T-helper 9 cell (primary cell): ENCODE results near the gene ADSS2.

ENCODE experiments used
- DNase-seq: peaks from one replicate; pipeline ENCODE4 v3.0.0-alpha.2; 2020

ADSS2 gene

DNA sequence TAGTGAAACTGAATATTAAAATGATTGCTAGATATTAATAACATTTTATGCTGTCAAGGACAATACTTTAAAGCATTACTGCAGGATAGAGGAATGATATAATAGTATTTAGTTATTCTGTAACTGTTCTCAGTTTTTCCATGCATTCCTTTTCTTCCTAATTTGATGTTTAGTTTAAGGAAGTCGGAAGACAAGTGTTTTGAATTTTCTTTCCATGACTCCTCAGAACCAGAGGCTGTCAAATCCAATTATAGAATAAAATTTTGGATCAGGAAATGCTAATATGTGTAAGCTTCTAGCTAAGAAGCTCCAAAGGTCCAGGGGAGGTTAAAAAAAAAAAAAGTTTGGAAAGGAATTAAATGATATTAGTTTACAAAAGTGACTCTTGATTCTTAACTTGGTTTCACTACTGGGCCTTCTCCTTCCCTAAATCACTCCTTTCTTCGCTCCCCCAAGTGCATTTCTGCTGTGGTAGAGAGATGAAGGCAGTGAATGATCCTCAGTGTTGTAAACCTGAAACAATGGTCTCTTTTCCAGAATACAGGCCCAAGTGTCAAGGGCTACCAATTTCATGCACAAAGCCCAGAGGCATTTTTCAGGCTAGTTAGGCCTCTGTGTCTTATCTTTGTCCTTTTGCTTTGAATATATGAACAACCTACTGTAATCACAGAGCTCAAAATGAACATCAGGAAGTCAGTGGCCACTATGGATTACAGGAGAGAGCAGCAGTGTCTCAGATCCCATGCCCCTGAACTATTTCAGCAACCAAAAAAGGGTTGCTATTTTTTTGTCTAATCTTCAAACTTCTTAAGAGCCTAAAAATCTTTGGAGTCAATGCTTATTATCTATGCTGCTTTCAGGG, 6.2 kb downstream of the ADSS2 start:
- no peak for DNase-seq

DNA sequence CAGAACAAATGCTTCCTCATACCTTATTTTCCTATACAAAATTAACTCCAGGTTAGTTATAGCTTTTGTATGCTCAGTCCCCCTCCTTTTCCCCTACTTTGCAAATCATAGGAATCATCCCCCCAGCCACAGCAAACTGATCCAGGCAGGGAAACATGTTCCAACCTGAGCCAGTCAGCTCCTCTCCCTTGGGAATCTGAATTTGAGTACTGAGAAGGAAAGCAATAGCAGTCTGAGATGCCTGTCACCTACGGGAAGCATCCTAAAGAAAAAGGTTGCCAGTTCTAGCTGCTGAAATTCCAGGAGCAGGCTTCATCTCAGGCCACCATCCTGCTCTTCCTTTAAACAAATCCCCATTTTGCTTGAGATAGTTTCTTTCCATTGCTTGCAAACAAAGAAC, 6.9 kb downstream of the ADSS2 start:
- DNase-seq: no peak

DNA sequence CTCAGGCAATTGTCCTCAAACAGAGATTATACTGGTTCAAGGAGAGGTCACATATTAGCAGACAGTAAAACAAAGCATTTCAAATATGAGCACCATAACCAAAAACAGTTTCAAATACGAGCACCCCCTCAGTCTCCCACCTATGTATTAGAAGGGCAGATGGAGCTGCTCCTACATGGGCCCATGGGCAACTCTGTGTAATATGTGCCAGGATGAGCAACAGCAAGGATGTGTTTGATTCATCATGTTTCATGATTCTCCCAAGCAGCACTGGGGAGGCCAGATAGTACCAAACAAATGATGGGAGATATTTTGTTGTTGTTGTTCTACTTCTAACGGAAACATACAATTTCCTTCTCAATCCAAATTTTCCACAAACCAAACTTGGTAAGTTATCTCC, 8.9 kb downstream of the ADSS2 start:
- DNase-seq: no peak

DNA sequence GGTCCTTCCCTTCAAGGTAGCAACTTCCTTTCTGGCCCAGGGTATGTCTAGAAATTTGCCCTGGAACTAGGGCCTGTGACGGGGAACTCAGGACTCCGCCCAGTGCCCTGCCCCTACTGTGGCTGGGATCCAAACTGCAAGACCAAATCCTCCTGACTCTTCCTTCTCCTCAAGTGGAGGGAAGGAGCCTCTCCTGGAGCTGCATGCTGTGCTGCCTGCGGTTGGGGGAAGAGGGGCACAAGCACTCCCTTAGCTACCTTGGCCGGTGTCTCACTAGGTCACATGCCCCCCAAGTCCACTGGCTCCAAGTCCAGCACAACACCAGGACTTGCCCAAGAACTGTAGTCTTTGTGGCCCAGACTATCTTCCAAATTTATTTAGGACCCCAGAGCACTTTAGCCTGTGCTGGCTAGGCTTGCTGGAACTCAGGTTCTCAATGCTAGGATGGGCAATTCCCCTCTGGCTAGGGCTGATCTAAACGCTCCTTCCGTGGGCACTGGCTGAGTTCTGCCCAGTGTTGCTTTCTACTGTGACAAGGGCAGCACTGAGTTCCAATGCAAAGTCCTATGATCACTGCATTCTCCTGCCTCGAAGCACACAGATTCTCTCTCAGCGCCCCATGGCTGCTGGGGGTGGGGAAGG, 12.2 kb downstream of the ADSS2 start:
- no peak for DNase-seq

DNA sequence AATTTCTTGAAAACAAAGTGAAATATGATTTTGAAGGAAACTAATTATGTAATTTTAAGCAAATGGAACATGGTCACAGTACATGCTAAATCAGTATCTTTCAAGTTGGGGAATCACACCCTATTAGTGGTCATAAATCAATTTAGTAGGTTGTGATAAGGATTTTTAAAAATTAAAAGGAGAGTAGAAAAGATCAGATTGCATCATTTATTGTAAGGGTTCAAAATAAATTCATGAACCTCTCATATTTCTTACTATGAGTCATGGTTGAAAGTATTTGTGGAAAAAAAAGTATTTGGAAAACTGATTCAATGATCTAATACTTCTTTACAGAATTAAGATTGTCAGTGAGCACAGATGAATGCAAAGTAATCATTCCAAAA, 14.6 kb downstream of the ADSS2 start:
- DNase-seq: no peak

DNA sequence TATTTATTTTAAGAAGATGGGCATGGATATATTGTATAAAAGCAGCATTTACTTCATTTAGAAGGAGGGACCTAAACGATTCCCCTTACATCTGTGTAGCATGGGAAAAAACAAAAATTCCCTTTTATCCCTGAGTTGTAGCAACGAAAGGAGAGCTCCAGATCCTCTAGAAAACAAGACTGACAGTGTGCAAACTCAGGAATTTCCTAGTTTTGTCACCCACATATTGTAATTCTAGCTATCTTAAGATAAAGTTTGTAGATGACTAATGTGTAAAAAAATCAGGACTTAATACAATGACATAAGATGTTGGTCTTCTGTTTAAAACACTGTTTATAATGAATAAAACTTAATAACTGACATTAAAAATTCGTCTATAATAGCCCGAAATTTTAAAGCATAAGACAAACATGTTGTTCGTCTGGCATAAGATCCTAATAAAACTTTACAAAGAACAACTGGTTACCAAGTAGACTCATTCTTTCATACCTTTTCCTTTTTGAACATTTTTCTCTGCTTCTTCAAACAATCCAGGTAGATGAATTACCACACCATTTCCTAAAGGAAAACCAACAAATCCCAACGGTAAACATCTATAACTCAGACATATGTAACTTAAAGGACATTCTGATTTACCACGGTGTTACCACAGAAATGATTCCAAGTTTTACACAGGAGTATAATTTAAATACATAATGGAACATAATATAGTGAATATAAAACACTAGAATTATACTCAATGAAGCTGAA, 15.2 kb downstream of the ADSS2 start:
- no peak for DNase-seq

DNA sequence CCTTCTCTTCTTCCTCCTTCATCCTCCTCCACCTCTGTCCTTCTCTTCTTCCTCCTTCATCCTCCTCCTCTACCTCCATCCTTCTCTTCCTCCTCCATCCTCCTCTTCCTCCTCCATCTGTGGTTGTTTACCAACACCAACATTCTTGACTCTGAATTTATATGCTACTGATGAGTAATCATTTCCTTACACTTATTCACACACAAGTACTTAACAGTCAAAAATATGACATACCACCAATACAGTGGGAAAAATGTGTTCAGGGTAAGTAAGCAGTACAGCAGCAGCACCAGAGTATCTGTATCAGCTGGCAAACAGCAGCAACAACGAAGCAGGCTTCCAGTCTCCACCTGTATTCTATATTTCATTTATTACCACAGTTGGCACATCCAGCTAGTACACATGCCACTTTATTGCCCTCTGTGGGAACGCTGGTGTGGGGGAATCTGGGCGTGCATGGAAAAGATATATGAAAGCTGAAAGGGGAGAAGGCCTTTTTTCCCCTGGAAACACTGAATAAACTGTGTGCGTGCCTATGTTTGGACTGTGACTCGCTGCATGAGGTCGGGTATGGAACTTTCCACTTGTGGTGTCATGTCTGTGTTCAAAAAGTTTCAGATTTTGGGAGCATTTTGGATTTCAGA, 16.0 kb downstream of the ADSS2 start:
- DNase-seq: no peak

DNA sequence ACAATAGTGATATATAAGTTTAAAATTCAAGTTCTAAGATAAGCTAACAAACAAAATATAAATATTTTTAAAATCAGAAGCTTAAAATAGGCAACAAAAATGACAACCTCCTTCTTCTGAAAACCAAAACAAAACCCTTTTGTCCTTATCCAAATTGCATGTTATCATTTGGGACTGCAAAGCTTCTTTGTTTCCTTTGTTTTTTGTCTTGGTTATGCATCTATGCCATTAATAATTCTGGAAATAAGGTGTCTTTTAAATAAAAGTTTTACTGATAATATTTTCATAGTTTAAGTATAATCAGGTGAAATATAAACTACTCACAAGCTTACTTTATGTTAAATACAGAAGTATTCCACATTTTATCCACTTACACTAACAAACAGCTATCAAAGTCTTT, 20.5 kb downstream of the ADSS2 start:
- DNase-seq: no peak

DNA sequence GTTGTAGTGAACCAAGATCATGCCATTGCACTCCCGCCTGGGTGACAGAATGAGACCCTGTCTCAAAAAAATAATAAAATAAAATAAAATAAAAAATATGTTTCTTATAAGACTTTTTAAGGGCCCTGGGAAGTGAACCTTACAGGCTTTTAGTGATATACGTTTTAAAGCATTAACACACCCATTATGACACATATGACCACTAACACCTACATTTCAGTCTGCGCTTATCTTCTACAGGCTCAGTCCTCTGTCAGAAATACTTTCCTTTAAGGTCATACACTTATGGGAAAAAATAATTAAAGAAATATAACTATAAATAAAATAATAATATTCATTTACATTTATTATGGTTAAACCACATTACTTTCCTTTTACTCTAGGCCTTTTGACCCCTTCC, 21.9 kb downstream of the ADSS2 start:
- no peak for DNase-seq

DNA sequence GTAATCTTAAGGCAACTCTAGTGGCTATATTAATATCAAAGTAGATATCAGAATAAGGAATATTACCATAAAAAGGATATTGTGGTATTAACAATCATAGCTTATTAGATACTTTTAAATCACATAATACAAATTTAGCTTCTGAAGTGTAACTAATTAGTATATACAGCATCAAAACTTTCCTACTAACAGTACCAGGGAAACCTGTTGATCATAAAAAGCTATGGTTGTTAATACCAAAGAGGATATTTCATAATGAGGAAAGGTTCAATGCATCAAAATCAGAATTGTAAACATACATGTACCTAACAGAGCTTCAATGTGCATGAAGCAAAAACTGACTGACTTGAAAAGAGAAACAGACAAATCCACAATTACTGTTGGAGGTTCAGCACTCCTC, 24.1 kb downstream of the ADSS2 start:
- no peak for DNase-seq

DNA sequence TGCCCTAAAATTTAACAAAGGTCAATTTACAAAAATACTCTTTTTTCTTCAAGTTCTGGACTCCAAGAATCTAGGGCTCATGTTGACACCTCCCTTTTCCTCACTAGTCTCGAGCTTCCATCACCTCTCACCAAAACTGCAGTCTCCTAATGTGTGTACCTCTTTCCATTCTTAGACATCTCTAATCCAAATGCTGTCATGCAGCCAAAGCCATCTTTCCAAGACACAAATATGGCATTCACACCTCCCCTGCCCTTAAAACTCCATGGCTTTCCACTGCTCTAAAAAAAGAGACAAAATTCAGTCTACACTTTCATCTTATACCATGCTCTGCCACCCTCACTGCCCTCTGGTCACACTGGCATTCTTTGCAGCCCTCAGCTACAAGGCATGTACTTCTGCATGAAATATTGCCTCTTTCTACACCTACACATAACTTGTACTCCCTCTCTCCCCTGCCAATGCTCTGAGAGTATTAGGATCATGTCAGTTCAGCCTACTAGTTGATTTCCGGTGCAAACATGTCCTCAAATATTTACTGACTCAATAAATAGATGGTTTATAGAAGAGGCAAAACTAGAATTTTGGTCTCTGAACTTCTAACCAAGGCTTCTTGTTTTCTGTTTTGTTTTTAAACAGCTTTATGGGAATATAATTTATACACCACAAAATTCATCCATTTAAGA, 26.9 kb downstream of the ADSS2 start:
- no peak for DNase-seq

DNA sequence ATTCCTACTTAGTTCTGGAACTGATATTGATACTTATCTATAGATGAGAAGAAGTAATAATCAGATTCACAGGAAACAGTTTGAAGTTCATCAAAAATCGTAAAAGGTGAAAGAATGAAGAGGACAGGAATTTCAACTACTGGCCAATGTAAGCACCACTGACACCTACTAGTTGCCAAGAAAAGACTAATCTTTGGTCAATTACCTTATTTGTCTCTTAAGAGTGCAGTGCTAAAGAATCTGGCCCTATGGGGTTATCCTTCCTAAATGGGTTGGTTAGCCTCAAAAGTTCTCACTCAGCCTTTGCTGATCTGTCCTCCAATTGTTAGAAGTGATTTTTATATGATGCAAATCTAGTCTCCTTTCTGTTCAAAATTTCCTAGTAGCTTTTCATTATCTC, 29.5 kb downstream of the ADSS2 start:
- no peak for DNase-seq

DNA sequence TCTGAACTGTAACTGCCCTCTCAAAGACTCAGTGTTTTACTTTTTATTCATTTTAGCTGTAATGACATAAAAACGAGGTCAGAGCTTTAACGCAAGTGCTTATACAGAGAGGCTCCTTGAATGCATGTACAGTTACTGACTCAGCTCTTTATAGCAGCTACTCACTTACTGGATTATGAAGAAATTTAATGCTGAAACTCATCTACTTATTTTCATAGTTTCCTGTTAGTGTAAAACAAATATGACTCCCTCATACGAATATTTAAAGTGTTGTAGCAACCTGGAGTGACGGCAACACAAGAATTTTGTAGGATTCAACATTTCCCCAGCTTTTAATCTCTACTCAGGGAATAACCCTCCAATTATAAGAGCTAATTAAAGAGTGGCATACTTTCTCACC, 32.7 kb downstream of the ADSS2 start:
- no peak for DNase-seq

DNA sequence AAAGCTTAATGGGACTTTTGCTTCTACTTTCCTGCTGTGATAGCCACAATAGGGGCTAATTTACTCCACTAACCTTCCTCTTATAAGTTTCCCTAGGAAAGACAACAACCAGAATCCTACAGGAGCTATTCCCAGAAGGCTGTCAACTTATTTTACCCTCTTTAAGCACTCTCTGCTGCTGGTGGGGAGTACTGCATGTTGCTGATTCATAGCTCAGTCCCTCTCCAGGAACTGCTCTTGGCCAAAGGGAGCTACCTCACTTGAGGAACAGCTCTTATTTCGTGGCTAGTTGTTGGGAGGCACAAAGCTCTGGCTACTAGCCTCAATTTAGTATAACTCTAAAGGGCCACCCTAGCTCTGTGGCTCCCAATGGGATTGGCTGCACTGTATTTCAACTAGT, 37.2 kb downstream of the ADSS2 start:
- no peak for DNase-seq

DNA sequence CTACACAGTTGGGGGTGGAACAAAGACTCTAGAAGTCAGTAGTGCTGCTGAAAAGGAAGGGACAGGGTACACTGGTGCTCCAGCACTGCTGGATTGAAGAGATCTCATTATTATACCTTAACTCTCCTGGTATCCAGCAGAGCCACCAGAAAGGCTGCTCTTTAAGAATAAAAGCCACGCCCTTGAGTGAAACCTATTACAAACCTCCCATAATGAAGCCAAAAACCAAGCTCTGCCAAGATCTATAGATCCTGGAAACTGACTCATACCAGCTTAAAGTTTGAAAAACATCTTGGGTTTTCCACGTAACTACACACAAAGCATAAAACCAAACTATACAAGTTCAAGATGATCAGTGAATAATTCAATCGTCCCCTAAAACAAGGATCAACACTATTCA, 38.0 kb downstream of the ADSS2 start:
- no peak for DNase-seq

DNA sequence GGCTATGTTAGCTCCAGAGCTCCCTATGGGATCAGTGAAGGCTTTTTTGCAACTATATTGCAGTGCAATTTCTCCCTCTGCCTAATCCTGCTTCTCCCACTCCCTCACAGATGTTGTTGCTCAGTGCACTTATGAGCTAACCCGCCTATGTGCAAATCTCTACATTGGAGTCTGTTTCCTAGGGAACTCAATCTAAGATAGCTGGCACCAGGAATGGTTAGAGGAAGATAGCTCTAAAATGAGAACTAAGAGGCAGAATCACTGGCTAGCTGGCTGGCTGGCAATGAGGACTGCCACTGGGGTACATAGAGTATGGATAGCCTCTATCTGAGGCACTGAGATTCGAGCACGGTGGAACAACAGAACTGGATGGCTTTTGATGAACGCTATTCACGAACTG, 39.5 kb downstream of the ADSS2 start:
- DNase-seq: no peak

DNA sequence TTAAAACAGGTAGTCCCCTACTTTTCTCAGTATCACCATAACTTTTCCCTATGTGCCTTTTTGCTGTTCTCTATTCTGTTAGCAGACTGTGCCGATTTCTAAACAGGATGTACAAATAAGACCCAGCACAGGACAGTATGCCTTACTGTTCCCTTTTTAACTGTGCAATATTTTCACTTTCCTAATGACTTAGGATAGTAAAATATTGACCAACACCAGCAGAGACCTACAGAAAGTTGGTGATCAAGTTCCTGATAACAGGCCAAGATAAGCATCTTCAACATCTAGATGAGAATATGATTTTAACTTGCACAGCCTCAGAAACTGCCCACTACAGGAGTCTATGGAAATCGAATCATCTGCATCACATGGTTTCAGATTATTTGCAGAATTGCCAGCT, 42.0 kb downstream of the ADSS2 start:
- no peak for DNase-seq

DNA sequence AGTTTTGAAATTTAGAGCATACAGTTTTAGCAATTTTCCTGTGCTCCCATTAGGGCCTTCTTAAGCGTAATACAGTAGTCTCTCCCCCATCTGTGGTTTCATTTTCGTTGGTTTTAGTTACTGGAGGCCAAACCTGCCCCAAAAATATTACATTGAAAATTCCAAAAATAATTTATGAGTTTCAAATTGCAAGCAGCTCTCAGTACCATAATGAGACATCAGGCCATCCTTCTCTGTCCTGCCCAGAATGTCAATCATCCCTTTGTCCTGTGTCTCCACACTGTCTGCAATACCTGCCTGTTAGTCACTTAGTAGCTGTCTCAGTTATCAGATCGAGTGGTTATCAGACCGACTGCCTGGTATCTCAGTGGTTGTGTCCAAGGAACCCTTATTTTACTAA, 45.4 kb downstream of the ADSS2 start:
- DNase-seq: no peak

DNA sequence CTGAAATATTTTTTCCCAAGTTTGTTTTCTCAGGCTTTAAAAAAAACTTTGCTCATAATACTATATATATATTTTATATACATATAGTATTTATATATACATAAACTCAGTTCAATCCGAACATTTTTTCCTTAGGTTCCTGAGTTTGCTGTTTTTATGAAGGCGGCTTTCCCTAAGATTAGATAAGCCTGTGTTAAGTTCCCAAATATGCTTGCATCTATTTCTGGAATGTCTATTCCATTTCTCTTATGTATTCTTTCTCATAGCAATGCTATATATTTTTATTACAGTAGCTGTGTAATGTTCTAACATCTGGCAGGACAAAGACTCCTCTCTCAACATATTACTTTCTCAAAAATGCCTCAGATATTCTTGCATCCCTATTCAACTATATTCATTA, 45.9 kb downstream of the ADSS2 start:
- no peak for DNase-seq

DNA sequence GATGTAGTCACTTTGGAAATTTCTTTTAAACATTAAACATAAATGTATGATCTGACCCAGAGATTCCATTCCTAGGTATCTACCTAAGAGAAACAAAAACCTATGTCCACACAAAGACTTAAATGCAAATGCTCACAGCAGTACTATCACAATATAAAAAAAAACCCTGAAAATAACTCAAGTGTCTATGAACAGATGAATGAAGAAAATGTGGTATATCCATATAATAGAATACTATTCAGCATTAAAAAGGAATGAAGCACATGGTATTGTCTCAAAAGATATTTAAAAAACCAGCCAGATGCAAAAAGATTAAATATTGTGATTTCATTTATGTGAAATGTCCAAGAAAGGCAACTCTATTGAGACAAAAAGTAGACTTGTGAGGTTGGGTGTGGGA, 48.3 kb downstream of the ADSS2 start:
- DNase-seq: no peak

DNA sequence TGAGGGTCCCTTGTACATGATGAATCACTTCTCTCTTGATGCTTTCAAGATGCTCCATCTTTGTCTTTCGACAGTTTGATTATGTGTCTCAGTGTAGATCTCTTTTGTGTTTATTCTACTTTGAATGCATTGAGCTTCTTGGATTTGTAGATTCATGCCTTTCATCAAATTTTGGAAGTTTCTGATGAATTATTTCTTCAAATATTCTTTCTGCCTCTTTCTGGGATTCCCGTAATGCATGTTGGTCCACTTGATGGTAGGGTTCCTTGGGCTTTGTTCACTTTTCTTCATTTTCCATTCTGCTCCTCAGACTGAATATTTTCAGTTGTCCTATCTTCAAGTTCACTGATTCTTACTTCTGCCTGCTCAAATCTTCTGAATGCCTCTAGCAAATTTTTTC, 50.7 kb downstream of the ADSS2 start:
- no peak for DNase-seq

DNA sequence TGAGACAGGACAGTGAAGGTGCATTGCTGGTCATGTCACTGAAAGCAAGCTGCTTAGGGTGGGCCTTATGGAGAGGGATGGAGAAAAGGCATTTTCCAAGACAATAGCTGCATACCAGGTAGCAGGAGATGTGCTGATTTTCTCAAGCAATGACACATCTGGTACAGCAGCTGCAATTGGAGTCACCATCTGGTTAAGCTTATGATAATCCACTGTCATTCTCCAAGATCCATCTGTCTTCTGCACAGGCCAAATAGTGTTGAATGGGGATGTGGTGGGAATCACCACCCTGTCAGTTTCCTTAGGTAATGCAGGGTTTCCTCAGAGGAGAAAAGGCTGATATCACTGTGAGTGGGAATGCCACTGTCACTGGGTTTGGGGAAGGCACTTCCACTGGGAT, 54.6 kb downstream of the ADSS2 start:
- no peak for DNase-seq

DNA sequence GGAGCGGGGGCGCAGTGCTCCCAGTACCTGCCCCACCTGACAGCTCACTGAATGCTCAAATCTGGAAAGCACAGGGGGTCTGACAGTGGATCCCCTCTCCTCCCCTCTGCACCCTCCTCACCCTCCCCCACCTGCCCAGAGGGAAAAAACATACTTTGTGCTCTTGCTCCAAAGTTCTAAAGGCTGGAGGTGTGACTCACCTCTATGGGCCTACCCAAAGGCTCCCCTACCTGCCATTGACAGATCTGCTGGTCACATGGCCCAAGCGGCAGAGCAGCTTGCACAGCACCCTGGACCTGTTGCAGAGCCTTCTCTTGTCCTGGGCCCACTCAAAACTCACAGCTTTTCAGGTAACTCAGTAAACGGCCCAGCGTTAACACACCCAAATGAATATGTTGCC, 55.7 kb downstream of the ADSS2 start:
- no peak for DNase-seq
